Putamen (tissue), 1 donor: Measurements from ENCODE around the gene FXYD1.

Experiments
- DNase-seq: peaks from one replicate; pipeline ENCODE4 v3.0.0-alpha.2; 2016; ENCODE audit warnings: low spot score

The FXYD1 gene

DNA sequence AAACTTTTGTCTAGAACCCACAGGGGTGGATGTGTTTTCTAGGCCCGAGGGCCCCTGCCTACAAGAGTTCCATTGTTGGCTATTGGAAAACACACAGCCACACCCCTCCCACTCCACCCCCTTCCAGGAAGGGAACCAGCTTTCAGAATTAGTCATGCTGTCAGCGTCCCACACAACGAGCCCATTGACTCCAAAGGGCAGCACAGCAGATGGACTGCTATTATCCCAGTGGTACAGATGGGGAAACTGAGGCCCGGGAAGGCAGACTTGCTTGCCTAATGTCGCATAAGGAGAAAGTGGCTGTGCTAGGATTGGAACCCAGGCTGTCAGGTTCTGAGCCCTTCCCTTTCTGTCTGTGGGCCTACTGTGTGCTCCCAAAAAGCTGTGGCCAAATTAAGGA lies 31.1 kb upstream of the FXYD1 start:
- peak; percentile 96 for DNase-seq

DNA sequence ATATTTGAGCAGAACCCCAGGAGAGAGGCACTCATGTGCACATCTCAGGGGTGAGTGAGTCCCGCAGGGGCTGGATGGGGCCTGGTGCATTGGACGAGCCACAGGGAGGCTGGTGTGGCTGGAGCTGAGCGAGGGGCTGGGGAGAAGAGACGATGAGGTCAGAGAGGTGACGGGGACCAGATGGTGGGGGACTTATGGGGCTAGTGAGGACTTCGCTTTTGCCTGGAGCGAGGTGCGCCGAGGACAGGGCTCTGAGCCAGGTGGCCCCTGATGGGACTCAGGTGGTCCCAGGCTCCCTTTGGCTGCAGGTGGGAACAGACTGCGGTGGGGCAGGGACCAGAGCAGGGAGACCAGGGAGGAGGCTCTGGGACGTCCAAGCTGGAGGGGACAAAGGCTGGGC lies 29.9 kb upstream of the FXYD1 start:
- DNase-seq, result no peak

DNA sequence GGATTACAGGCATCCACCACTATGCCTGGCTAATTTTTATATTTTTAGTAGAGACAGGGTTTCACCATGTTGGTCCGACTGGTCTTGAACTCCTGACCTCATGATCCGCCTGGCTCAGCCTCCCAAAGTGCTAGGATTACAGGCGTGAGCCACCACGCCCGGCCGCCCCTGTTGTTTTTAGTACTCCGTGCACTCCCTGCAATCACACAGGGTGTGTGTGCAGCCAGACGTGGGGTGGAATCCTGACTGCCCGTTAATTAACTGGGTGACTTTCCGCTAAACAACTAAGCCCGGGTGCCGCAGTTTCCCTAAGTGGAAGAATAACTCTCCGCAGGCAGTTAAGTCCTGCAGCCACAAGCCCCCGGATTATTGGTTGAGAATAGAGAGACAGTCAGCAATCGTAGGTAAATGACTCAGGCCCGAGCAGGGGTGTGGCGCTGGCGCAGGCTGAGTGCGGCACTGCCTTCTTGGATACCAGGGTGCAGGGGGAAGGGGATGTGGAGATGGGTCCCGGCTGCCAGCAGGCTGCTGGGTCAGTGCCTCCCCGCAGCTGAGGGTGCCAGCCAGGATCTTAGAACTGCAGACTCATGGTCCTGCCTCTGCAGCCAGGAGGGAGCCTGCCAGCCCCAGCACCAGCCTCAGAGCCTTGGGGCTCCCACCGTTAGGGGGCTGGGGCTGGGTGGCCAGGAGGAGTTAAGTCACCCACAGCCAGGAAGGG lies 29.1 kb upstream of the FXYD1 start:
- DNase-seq, result peak; percentile 69

DNA sequence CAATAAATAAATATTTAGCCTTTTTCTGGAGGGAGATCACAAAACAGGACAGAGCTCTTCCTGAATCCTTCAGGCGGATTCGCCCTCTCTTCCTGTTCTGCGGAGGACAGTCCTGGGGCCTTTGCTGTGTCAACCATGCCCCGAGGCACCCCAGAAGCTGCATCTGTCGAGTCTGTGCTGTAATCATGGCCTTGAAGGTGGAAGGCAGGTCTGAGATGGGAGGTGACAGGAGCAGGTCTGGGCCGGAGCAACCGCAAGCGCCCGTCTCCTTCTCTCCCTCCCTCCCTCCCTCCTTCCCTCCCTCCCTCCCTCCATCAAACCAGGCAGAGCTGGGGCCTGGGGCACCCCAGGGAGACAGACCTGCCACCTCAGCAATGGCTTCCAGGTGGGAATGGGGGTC lies 27.6 kb upstream of the FXYD1 start:
- no peak for DNase-seq

DNA sequence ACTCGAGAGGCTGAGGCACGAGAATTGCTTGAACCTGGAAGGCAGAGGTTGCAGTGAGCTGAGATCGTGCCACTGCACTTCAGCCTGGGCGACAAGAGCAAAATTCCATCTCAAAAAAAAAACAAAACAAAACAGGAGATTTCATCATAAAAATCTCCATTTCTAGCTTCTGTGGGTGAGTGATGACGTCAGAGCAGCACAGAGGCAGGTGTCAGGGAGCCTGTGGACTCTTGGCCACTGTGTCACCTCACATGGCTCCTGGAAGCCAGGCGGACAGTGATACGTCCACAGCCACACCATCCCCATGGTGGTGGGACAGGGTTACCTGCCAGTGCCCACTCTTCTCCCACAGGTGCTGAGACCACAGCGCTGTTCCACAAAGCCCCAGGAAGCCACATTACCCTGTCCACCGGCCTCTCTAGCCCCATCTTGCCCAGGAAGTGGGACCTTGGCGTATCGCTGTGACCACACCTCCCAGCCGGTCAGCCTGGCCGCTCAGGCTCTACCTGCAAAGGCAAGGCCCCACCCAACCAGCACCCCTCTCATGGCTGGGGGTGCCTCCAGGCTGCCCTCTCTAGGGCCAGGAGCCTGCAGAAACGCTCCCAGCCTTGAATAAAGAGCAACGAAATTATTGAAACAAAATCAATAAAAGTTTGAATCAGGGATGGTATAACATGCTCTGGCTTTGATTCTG lies 25.5 kb upstream of the FXYD1 start:
- DNase-seq, result no peak

DNA sequence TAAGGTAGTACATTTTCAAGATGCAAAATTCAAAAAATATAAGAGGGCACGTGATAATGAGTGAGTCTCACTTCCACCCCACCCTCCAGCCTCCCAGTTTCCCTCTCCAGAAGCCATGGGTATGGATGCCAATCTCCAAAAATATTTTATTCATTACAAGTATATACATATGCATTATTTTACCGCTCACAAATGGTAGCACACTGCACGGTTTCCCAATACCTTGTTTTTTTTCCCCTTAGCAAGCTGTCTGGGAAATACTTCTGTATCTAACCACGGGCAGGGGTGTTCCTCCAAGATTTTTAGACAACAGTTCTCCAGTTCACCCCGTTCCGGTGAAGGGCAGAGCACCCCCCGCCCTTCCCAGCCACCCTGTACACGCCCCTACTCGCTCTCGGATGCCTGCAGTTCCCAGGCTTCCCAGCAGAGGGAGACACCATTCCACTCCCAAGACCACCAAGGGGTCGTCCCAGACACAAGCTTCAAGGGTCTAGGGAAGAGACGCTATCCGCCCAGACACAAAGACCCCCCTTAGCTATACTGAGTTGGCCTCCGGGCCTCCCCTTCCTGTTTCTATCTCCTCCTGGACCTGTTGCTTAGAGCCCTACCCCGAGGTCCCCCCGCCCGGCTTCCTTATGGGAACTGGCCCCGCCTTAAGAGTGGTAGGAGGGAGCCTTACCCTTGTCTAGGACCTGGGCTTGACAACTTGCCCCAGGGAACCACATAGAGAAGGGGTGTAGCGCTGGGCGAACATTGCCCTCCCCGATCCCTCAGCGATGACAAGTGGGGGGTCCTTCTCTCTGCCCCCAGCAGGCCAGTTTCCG lies 24.1 kb upstream of the FXYD1 start:
- DNase-seq, result peak; percentile 82

DNA sequence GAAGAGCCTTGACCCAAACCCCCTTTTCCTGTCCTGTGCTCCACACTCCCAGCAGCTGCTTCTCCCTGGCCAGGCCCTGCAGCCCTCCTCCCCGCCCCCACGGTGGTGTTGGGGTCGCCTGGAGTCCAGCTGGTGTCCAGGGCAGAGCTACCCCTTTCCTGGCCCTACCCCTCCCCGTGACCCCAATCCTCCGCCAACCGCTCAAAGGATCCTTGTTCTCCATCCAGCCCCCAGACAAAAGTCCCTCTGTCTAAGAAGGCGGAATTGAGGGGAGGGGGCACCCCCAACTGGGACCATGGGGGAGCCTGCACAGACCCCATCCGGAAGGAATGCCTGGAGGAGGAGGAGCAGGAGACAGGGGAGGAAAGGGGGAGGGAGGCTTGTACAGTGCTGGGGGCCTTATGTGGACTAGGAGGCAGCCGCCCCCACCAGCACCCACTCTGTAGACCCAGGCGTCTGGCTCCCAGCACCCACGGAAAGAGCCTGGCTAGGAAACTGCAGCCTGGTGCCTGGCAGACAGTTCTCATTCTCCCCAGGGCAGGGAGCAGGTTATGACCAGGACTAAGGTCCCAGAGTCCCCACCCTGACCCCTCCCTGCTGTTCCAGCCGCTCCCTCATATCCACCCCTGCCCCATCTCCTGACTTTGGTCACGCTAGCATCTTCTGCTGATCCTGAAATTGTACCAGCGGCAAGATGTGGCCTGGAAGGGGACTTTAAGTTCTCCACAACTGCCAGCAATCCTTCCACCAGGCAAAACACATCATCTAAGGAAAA lies 23.3 kb upstream of the FXYD1 start, which contains the start of gene FXYD3:
Gene FXYD3, plus strand, starts transcription at position 647 of the 775 bp plus-strand sequence. CDS start 3,554 bp downstream, outside the sequence.
- DNase-seq, result peak; percentile 96

DNA sequence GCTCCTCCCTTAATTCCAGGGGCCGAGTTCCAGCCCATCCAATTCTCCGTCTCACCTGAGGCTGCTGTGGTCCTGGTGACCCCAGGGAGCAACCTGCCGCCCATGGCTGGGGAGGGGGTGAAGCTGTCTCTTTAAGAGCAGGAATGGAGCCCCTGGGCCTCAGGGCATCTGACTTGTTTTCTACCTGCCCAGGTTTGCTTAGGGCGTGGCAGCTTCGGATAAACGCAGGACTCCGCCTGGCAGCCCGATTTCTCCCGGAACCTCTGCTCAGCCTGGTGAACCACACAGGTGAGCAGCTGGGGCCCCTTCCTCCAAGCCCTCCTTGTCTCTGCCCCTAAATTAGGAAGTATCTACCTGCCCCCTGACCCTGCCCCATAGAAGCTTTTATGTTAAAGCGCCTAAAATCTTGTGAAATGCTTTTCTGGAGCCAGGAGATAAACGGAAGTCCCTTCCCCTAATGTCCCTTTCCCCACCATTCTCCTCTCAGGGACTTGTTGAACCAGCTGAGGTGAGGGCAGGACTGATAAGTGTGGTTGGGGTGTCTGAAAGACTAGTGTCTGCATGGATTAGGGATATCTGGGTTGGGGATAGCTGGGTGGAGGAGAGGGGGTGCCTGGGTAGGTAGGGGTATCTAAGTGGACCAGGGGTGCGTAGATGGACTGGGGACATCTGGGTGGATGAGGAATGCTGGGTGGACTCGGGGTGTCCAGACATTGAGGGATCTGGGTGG lies 22.4 kb upstream of the FXYD1 start:
- DNase-seq, result no peak

DNA sequence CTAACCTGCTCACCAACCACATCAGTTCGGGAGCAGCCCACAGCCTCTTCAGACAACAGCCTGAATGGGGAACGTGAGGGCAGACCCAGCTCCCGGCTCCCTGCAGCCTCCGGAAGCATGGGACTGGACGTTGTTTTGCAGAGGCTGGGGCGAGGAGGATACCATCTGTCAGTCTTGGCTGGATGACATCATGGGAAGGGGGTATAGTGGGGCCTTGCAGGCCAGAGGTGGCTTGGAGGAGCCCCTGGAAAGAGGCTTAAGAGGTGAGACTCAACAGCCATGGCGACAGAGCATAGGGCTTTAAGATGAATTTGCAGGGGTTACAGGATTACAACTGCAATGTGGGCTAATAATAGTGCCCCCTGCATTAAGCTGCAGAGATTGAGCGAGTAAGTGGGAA lies 21.5 kb upstream of the FXYD1 start:
- no peak for DNase-seq

DNA sequence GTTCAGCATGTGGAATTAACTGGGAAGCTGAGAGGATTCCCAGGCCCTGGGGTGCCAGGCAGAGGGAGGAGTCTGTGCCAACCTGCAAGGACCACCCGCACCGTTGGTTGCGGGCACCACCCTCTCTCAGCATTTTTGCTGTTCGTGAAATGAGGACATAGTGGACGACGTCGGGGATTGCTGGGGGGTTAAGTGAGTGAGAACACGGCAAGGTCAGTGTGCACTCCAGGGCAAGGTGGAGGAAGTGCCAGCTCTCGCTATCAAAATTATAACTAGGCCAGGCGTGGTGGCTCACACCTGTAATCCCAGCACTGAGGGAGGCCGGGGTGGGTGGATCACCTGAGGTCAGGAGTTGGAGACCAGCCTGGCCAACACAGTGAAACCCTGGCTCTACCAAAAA lies 20.8 kb upstream of the FXYD1 start:
- no peak for DNase-seq

DNA sequence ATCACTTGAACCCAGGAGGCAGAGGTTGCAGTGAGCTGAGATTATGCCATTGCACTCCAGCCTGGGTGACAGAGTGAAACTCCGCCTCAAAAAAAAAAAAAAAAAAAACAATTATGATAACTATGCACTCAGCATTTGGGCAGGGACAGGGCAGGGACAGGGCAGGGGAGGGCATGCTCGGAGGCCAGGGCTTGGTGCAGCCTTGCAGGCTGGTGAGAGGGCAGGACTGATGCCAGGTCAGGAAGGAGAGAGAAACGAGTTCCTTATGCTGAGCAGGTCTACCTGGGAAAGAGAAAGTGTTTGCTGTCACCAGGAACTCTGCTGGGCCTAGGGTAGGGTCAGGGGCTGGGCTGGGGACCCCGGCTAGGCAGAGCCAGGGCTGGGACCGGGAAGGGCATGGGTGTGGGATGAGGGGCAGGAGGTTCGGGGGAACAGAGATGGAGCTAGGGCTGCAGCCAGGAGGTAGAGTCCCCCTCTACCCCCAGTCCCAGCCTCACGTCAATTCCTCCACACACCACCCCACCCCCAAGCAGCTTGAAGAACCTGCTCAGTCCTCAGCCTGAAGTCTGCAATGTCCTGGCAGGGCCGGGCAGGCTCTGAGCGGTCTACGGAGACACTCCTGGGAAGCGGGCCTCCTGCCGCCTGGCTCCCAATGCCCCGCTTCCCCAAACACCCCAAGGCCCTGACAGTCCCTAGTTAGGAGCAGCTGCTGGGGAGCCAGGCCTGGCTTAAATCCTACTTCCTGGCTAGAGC lies 20.2 kb upstream of the FXYD1 start:
- DNase-seq, result no peak

DNA sequence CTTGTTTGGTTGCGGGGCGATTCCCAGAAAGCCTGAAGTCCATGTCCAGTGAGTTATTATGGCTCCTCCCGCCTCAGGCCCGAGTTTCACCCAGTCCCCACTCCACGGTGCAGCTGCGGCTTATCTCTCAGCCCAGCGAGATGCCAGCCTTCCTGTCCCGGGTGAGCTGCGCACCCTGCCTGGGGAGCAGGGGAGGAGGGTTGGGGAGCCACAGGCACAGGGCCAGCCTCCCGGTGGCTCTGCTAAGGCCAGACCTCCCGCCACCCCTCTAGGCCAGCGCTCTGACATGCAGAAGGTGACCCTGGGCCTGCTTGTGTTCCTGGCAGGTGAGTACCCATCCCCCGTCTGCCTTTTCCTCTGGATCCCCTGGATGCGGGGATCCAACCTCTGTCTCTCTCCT lies 19.5 kb upstream of the FXYD1 start:
- no peak for DNase-seq

DNA sequence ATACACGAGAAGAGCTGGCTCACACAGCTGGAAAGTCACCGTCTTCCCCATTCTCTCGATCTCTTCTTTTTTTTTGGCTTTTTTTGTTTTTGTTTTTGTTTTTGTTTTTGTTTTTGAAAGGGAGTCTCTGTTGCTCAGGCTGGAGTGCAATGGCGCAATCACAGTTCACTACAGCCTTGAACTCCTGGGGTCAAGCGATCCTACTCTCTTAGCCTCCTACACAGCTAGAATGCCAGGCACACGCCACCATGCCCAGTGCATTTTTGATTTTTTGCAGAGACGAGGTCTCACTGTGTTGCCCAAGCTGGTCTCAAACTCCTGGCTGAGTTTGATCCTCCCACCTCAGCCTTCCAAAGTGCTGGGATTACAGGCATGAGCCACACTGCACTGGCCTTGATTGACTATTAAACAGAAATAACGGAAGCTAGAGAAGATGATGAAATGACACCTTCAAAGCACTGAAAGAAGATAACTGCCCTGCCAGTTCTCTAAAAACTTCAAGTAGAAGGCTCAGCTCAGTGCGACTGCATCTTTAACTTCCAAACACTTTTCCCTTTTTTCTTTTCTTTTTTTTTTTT lies 19.0 kb upstream of the FXYD1 start:
- no peak for DNase-seq

DNA sequence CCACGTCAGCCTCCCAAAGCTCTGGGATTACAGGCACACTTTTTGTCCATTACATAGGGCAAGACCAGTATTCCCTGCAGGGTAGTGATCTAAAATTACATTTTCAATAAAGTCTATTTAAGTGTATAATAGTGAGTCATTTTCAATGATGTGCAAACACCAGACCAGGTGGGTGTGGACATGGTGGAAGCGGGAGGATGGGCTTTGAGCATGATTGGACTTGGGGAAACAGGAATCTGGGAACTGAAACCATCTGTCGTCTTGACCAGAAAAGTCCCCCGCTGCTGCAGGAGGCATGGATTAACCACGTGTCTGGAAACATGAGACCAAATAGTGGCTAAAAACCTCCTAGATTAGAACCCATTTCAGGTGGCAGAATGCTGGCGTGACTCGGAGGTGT lies 18.1 kb upstream of the FXYD1 start:
- DNase-seq, result no peak

DNA sequence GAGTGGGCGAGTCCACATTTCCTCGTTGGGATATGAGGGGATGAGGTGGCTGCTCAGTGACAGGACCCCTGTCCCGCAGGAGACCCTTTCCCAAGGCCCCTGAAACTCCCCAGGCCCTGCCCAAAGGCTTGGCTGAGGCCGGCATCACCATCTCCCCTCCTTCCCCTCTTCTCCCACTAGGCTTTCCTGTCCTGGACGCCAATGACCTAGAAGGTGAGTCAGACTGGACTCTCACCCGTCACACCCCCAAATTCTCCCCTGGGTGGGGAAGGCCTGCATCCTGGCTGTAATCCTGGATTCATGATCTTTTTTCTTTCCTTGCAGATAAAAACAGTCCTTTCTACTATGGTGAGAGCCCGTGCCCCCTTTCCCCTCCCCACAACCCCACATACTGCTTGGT lies 17.7 kb upstream of the FXYD1 start:
- DNase-seq, result no peak

DNA sequence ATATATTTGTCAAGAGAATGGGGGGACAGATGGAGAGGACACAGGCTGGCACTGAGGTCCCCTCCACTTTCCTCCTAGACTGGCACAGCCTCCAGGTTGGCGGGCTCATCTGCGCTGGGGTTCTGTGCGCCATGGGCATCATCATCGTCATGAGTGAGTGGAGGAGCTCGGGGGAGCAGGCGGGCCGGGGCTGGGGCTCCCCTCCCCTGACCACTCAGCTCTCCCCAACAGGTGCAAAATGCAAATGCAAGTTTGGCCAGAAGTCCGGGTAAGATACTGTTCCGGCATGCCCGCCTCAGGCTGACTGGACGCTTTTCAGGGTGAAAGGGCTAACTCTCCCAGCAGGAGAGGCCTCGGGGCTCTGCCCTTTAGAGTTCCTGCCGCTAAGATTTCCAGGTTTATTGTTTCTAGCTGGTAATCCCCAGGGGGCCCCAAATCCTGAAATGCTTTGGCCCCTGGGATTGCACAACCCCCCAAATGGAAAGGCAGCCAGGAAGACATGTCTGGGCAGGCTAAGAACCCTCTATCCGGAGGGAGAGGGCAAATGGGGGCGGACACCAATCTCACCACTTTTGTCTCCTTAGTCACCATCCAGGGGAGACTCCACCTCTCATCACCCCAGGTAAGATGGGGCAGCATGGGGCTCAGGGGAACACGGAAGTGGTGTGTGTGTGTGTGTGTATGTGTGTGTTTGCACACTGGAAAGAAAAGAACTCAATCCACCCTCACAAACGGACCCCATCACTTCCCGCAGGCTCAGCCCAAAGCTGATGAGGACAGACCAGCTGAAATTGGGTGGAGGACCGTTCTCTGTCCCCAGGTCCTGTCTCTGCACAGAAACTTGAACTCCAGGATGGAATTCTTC lies 15.7 kb upstream of the FXYD1 start:
- no peak for DNase-seq

DNA sequence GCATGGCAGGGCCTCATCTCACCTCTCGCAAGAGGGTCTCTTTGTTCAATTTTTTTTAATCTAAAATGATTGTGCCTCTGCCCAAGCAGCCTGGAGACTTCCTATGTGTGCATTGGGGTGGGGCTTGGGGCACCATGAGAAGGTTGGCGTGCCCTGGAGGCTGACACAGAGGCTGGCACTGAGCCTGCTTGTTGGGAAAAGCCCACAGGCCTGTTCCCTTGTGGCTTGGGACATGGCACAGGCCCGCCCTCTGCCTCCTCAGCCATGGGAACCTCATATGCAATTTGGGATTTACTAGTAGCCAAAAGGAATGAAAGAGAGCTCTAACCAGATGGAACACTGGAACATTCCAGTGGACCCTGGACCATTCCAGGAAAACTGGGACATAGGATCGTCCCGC lies 15.1 kb upstream of the FXYD1 start:
- no peak for DNase-seq

DNA sequence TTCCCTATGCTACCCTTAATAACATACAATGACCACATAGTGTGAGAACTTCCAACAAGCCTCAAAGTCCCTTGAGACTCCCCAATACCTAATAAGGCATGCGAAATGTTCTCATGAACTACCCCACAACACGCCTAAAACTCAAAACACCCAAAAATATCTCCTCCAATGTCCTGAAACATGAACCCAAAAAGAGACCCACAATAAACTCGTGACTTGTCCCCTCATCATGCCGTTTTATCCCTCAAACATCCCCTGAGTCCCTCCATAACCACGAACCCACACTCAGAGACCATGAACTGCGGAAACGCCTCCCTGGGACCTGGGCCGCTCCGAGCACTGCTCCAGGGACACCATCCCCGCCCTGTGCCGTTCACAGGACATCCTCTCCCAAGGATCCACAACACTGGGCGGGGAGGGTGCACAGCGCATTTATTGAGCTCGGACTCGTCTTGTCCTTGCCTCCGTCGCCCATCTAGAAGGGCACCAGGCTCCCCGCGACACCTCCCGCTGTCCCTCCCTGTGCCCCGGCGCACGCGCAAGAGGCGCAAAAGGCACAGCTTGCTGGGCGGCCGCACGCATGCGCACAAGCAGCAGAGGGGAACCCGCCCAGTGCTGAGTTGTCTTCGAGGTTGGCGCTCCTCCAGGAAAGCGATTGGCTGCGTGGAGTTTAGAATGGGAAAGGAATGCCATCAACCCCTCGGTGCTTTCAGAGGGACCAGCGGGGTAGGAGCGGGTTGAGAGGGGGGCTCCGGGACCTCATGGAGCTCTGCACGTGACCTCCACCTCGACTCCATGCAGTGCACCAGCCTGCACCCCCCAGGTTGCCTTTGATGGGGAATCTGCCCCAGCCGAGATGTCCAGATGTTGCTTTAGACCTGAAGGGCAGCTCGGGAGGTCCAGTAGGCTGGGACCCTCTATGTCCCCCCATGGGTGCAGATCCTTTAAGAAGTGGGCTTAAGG lies 14.2 kb upstream of the FXYD1 start:
- DNase-seq, result peak; percentile 97
